Astrocyte (in vitro differentiated cells and primary cell): ENCODE measurements around the gene GIPR. TPM values are rescaled to one million over a fixed set of nuclear protein-coding genes. Genes with fewer than 3 reads are reported as not detected.
A peak's percentile ranks its signal among the peaks of the same experiment; 100 is the strongest.

Experiments
- DNase-seq: peaks from one replicate; pipeline ENCODE4 v3.0.0-alpha.2; 2010; ENCODE audit warnings: low read depth
- FAIRE-seq: peaks from 2 replicates; lab custom pipeline; 2011; peaks lifted over from hg19 to GRCh38; lab: Jason Lieb, UNC
- H2AFZ ChIP-seq: 2 replicates; pipeline ENCODE4 v1.6.0; 2012; ENCODE audit warnings: low read depth, low read length, inconsistent platforms
- H3K27ac ChIP-seq: 2 replicates; pipeline ENCODE4 v1.5.1; 2011; ENCODE audit warnings: low read depth, low read length, inconsistent platforms
- H3K27me3 ChIP-seq: 2 replicates; pipeline ENCODE4 v1.6.0; 2011; ENCODE audit warnings: low read length, inconsistent platforms; ENCODE audit not compliant: insufficient read depth
- H3K36me3 ChIP-seq: 2 replicates; pipeline ENCODE4 v1.5.1; 2011; ENCODE audit warnings: low read length, inconsistent platforms; ENCODE audit not compliant: insufficient read depth
- H3K4me1 ChIP-seq: 2 replicates; pipeline ENCODE4 v1.5.1; 2011; ENCODE audit warnings: low read length, inconsistent platforms; ENCODE audit not compliant: insufficient read depth
- H3K4me2 ChIP-seq: 2 replicates; pipeline ENCODE4 v1.6.0; 2012; ENCODE audit warnings: low read length, inconsistent platforms
- H3K4me3 ChIP-seq: 2 replicates; pipeline ENCODE4 v1.5.1; 2011; ENCODE audit warnings: low read depth, mild to moderate bottlenecking, low read length, inconsistent platforms; ENCODE audit not compliant: insufficient read depth
- H3K79me2 ChIP-seq: 2 replicates; pipeline ENCODE4 v1.6.0; 2012; ENCODE audit warnings: mild to moderate bottlenecking, low read length, inconsistent platforms; ENCODE audit not compliant: insufficient read depth
- H3K9ac ChIP-seq: 2 replicates; pipeline ENCODE4 v1.6.0; 2012; ENCODE audit warnings: mild to moderate bottlenecking, low read length, inconsistent platforms
- H3K9me3 ChIP-seq: 2 replicates; pipeline ENCODE4 v1.5.1; 2012; ENCODE audit warnings: low read depth, mild to moderate bottlenecking, low read length, inconsistent platforms; ENCODE audit not compliant: insufficient read depth
- H4K20me1 ChIP-seq: 2 replicates; pipeline ENCODE4 v1.6.0; 2012; ENCODE audit warnings: low read length, inconsistent platforms; ENCODE audit not compliant: insufficient read depth
- H3K27ac Mint-ChIP-seq: one replicate; pipeline ENCODE4 v1.8.0; 2021; ENCODE audit warnings: mild to moderate bottlenecking, mixed read lengths; ENCODE audit not compliant: unreplicated experiment
- H3K27me3 Mint-ChIP-seq: one replicate; pipeline ENCODE4 v1.8.0; 2021; ENCODE audit warnings: low read depth, mixed read lengths; ENCODE audit not compliant: unreplicated experiment
- H3K36me3 Mint-ChIP-seq: one replicate; pipeline ENCODE4 v1.8.0; 2021; ENCODE audit warnings: low read depth, mixed read lengths; ENCODE audit not compliant: unreplicated experiment
- H3K4me1 Mint-ChIP-seq: one replicate; pipeline ENCODE4 v1.8.0; 2021; ENCODE audit warnings: low read depth, mixed read lengths; ENCODE audit not compliant: unreplicated experiment
- H3K4me3 Mint-ChIP-seq: one replicate; pipeline ENCODE4 v1.8.0; 2021; ENCODE audit warnings: mild to moderate bottlenecking, moderate library complexity, mixed read lengths; ENCODE audit not compliant: unreplicated experiment
- H3K9me3 Mint-ChIP-seq: one replicate; pipeline ENCODE4 v1.8.0; 2021; ENCODE audit warnings: mild to moderate bottlenecking, mixed read lengths; ENCODE audit not compliant: unreplicated experiment
- CTCF ChIP-seq: IDR thresholded peaks from 2 replicates; pipeline ENCODE4 v1.5.1; 2011; ENCODE audit warnings: low read depth, mild to moderate bottlenecking, inconsistent platforms, low read length, moderate library complexity; ENCODE audit not compliant: insufficient read depth
- EZH2 ChIP-seq: IDR thresholded peaks from 2 replicates; pipeline ENCODE4 v1.6.1; 2012; ENCODE audit warnings: mild to moderate bottlenecking, low read length, inconsistent platforms; ENCODE audit not compliant: insufficient read depth
- total RNA-seq: library from RNA; stranded (reverse); gene quantifications from 2 replicates; pipeline ENCODE4 v1.2.1, GENCODE V29; 2021

The GIPR gene
- total RNA-seq, 1 donor from 2014 or later = 4.4 TPM

GRCh38 chr19:45716359-45717130 lies 48.5 kb downstream of the GIPR start:
- Histone ChIP-seq H3K9ac (peak overlapping the region; percentile 86), H3K27ac (peak overlapping the region; percentile 67), H3K27me3 (no peaks in the 10 kb centered on the region), H3K4me2 (peak overlapping the region; percentile 98), H3K4me3 (peak overlapping the region; percentile 88), H2AFZ (peak overlapping the region; percentile 44), H3K79me2 (peaks cover 84% of the 10 kb centered on the region), H3K36me3 (peaks cover 7% of the 10 kb centered on the region), H3K9me3 (no peaks in the 10 kb centered on the region), H4K20me1 (no peaks in the 10 kb centered on the region), H3K4me1 (peaks cover 19% of the 10 kb centered on the region)
- TF ChIP-seq EZH2 = no peak
- no peak for TF ChIP-seq CTCF
- Mint-ChIP-seq H3K27ac (peak overlapping the region; percentile 96), H3K27me3 (no peaks in the 10 kb centered on the region), H3K9me3 (no peaks in the 10 kb centered on the region), H3K4me1 (peaks cover 26% of the 10 kb centered on the region), H3K36me3 (peaks cover 11% of the 10 kb centered on the region), H3K4me3 (peak overlapping the region; percentile 93)
- DNase-seq (no peak), FAIRE-seq (no peak)

- H3K27ac ChIP-seq = peak overlapping the region; percentile 86
- H3K4me2 ChIP-seq = peak overlapping the region; percentile 98
- peak overlapping the region; percentile 83 for H2AFZ ChIP-seq
- peak; percentile 95 for DNase-seq
- H3K79me2 ChIP-seq = peaks cover 84% of the 10 kb centered on the region
- Mint-ChIP-seq H3K36me3 (peaks cover 15% of the 10 kb centered on the region), H3K27ac (peak overlapping the region; percentile 96), H3K9me3 (no peaks in the 10 kb centered on the region), H3K4me3 (peak overlapping the region; percentile 93), H3K27me3 (no peaks in the 10 kb centered on the region), H3K4me1 (peaks cover 29% of the 10 kb centered on the region)
- H3K36me3 ChIP-seq = peaks cover 7% of the 10 kb centered on the region
- no peak for FAIRE-seq
- H3K4me1 ChIP-seq = peaks cover 23% of the 10 kb centered on the region
- H3K4me3 ChIP-seq = peak overlapping the region; percentile 88
- TF ChIP-seq EZH2 = no peak
- no peak for TF ChIP-seq CTCF
- no peaks in the 10 kb centered on the region for H3K9me3 ChIP-seq
- no peaks in the 10 kb centered on the region for H4K20me1 ChIP-seq
- peak overlapping the region; percentile 86 for H3K9ac ChIP-seq
- no peaks in the 10 kb centered on the region for H3K27me3 ChIP-seq
These were observed 49.3 kb downstream of the GIPR start for GRCh38 chr19:45717131-45717982.
